NCI-H1694 (cell line): ENCODE results near the gene MAN2B1.
"Not testable (repeated sequence)": the region's sequence is repeated elsewhere in the genome, so short reads cannot be mapped to it uniquely, and the experiment has no call there.

Source experiments
- DNase-seq: peaks from one replicate; lab custom pipeline; 2025; lab: John Stamatoyannopoulos, UW

The MAN2B1 gene

GRCh38 chr19:12666265-12667048 lies at the start of gene MAN2B1, which contains the start of gene WDR83:
Gene MAN2B1 (minus strand): TSS chr19:12666742. CDS start chr19:12666701, 41 bp downstream.
Gene WDR83 (plus strand): TSS chr19:12666807. CDS start chr19:12669791, 2,984 bp downstream.
- DNase-seq = peak; percentile 43

GRCh38 chr19:12715929-12716328 lies 49.4 kb upstream of the MAN2B1 start:
- DNase-seq = no peak

- no peak for DNase-seq
These were observed 48.6 kb upstream of the MAN2B1 start for GRCh38 chr19:12715102-12715501.

- not testable (repeated sequence) for DNase-seq
These were observed 46.8 kb upstream of the MAN2B1 start for GRCh38 chr19:12713304-12713703.

- DNase-seq = not testable (repeated sequence)
These were observed 45.5 kb upstream of the MAN2B1 start for GRCh38 chr19:12712077-12712476.

GRCh38 chr19:12711187-12711586 lies 44.6 kb upstream of the MAN2B1 start:
- DNase-seq = no peak

- DNase-seq = no peak
These were observed 42.1 kb upstream of the MAN2B1 start for GRCh38 chr19:12708641-12709040.

GRCh38 chr19:12706332-12706718 lies 39.8 kb upstream of the MAN2B1 start:
- no peak for DNase-seq

GRCh38 chr19:12705654-12706331 lies 39.3 kb upstream of the MAN2B1 start:
- DNase-seq = no peak

- DNase-seq = no peak
These were observed 38.6 kb upstream of the MAN2B1 start for GRCh38 chr19:12705169-12705568.

- DNase-seq = peak; percentile 9
These were observed 36.5 kb upstream of the MAN2B1 start for GRCh38 chr19:12703046-12703445.

- DNase-seq = no peak
These were observed 35.2 kb upstream of the MAN2B1 start for GRCh38 chr19:12701596-12702282.

GRCh38 chr19:12698138-12698537 lies 31.6 kb upstream of the MAN2B1 start:
- DNase-seq = no peak

- not testable (repeated sequence) for DNase-seq
These were observed 30.9 kb upstream of the MAN2B1 start for GRCh38 chr19:12697425-12697824.

GRCh38 chr19:12696366-12697335 lies 30.1 kb upstream of the MAN2B1 start, which contains the start of gene FBXW9:
Gene FBXW9 (minus strand): TSS chr19:12696631. CDS start chr19:12696581, 50 bp downstream.
- DNase-seq = peak; percentile 93

- DNase-seq = no peak
These were observed 29.4 kb upstream of the MAN2B1 start for GRCh38 chr19:12695997-12696365.

- no peak for DNase-seq
These were observed 29.0 kb upstream of the MAN2B1 start for GRCh38 chr19:12695514-12695913.

GRCh38 chr19:12695096-12695495 lies 28.6 kb upstream of the MAN2B1 start:
- DNase-seq = no peak

- no peak for DNase-seq
These were observed 28.1 kb upstream of the MAN2B1 start for GRCh38 chr19:12694641-12695040.

- no peak for DNase-seq
These were observed 26.4 kb upstream of the MAN2B1 start for GRCh38 chr19:12692960-12693359.

- no peak for DNase-seq
These were observed 23.2 kb upstream of the MAN2B1 start for GRCh38 chr19:12689581-12690216.
